K562 (cell line): ENCODE data around the gene DEDD2. TPM values are rescaled to one million over a fixed set of nuclear protein-coding genes. Genes with fewer than 3 reads are reported as not detected.
A peak's percentile ranks its signal among the peaks of the same experiment; 100 is the strongest.

Experiments used
- BRCA1 ChIP-seq, 2 experiments: fragments of 450-650 bp in 1 of 2; sonication (generic) in 1 of 2; formaldehyde crosslinking in 1 of 2; IDR thresholded peaks; 2 replicates each; pipeline versions ENCODE4 v1.5.0 to v1.6.1; 2017 to 2020; ENCODE audit warnings: mild to moderate bottlenecking in 1 of 2, missing genetic modification reagents in 1 of 2
- ELF4 ChIP-seq: fragments of 450-650 bp; formaldehyde crosslinking; IDR thresholded peaks from 2 replicates; pipeline ENCODE4 v1.4.0; 2022; ENCODE audit warnings: missing genetic modification characterization
- FOSL1 ChIP-seq: fragments of 200-800 bp; sonication (Bioruptor generic); conservative IDR thresholded peaks from 2 replicates; pipeline ENCODE4 v1.6.1; 2016; ENCODE audit warnings: missing genetic modification characterization, missing compliant biosample characterization
- NCOA1 ChIP-seq: fragments of 450-650 bp; IDR thresholded peaks from 2 replicates; pipeline ENCODE4 v1.6.1; 2016; ENCODE audit warnings: low read depth
- SUPT5H ChIP-seq: fragments of 450-650 bp; IDR thresholded peaks from 2 replicates; pipeline ENCODE4 v1.6.1; 2016
- WHSC1 ChIP-seq: IDR thresholded peaks from one replicate; pipeline ENCODE4 v1.6.1; 2012; ENCODE audit warnings: low read length, control low read depth, inconsistent platforms
- ZNF354B ChIP-seq: fragments of 250-450 bp; sonication (Bioruptor Pico); IDR thresholded peaks from 2 replicates; pipeline ENCODE4 v1.4.0; 2020
- polyA plus RNA-seq, 8 experiments: library from polyadenylated mRNA; depleted of rRNA in 4 of 8; stranded (reverse) in 5 of 8; unstranded in 3 of 8; fragments of >200 nt; fragmentation: Nextera tagmentation in 2 of 8; fragmentation: Illumina TruSeq in 1 of 8; extraction: Ambion mirVana in 2 of 8; extraction: Trizol in 1 of 8; gene quantifications; 2 replicates each; pipeline versions ENCODE4 v1.2.1 to v1.2.3, GENCODE V29; 2011 to 2014; ENCODE audit warnings: inconsistent platforms in 1 of 8, missing spikeins in 1 of 8
- total RNA-seq, 7 experiments: library from RNA; depleted of rRNA in 6 of 7; stranded (reverse); fragments of >200 nt in 6 of 7; fragmentation: Illumina TruSeq in 2 of 7; extraction: Trizol in 2 of 7; gene quantifications; 2 replicates each; pipeline versions ENCODE4 v1.2.1 to v1.2.3, GENCODE V29; 2011 to 2021; ENCODE audit warnings: low replicate concordance in 1 of 7
- TF ChIP-seq, protein P1 (sequence below): sonication (generic); formaldehyde crosslinking; IDR thresholded peaks from 2 replicates; pipeline ENCODE4 v1.8.0; 2023; ENCODE audit warnings: mild to moderate bottlenecking, missing genetic modification reagents
- TF ChIP-seq, protein P2 (sequence below): IDR thresholded peaks from 2 replicates; pipeline ENCODE4 v1.6.1; 2014; ENCODE audit warnings: antibody characterized with exemption
- TF ChIP-seq, protein P3 (sequence below): fragments of 250-450 bp; sonication (Bioruptor Pico); IDR thresholded peaks from 2 replicates; pipeline ENCODE4 v1.5.0; 2021
- TF ChIP-seq, protein P4 (sequence below), 2 experiments: fragments of 450-650 bp in 1 of 2; sonication (generic) in 1 of 2; formaldehyde crosslinking in 1 of 2; IDR thresholded peaks; 2 replicates each; pipeline versions ENCODE4 v1.7.1 to v1.9.0; 2016 to 2022; ENCODE audit warnings: inconsistent platforms in 1 of 2, mild to moderate bottlenecking in 1 of 2, missing genetic modification reagents in 1 of 2

DEDD2 gene
- total and polyA plus RNA-seq, 9 of the 15 experiments (the other 6 are each of a cell fraction or from before 2014, with no cell fraction given), result 4.3 to 43.0 (median 29.2) TPM

DNA sequence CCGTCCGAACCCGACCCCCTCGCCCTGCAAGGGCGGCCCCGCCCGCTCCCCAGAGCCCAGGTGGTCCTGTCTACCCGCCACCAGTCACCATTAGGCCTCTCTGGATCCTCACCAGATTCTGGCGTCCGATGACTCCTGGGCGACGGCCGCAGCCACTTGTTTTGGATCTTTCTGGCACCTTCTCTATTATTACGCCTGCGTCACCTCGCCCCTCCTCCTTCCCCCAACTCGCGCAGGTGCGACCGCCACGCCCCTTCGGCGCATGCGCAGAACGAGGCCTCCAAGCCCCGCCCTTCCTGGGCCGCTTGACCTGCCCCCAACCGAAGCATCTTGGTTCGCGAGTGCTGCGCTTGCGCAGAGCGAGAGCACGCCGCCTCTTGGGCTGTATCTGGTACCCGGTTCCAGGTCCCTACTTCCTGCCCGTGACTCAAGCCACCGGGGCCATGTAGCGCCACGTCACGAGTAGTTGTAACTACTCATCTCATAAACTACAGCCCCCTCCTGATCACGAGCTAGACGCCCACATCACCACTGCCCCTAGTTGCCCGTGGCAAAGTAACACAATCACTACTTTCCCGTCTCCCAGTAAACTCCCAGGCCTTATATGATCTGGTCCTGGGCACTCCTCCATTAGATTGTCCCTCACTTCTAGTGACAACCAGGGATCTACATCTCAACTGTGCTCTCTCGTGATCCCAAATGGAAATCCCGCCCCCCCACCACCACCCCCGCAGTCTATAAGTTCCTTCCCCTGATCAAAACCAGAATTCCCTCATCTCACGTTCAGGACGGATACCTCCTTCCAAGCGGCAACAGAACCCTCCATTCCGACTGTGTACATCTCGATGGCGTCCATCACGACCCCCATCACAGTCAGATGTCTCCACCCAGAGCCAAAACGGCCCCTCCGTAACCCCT is at the start of gene DEDD2 (continued):
- TF ChIP-seq WHSC1 (no peak), NCOA1 (no peak), BRCA1 (IDR thresholded peaks at IDR 0.05) (no peak), BRCA1 (CRISPR knock-in tag; IDR thresholded peaks at IDR 0.05) (no peak), FOSL1 (tag) (peak; percentile 76), ZNF354B (CRISPR knock-in tag) (no peak), ELF4 (CRISPR knock-in tag) (no peak), SUPT5H (peak; percentile 75)
- TF ChIP-seq, protein P1, sequence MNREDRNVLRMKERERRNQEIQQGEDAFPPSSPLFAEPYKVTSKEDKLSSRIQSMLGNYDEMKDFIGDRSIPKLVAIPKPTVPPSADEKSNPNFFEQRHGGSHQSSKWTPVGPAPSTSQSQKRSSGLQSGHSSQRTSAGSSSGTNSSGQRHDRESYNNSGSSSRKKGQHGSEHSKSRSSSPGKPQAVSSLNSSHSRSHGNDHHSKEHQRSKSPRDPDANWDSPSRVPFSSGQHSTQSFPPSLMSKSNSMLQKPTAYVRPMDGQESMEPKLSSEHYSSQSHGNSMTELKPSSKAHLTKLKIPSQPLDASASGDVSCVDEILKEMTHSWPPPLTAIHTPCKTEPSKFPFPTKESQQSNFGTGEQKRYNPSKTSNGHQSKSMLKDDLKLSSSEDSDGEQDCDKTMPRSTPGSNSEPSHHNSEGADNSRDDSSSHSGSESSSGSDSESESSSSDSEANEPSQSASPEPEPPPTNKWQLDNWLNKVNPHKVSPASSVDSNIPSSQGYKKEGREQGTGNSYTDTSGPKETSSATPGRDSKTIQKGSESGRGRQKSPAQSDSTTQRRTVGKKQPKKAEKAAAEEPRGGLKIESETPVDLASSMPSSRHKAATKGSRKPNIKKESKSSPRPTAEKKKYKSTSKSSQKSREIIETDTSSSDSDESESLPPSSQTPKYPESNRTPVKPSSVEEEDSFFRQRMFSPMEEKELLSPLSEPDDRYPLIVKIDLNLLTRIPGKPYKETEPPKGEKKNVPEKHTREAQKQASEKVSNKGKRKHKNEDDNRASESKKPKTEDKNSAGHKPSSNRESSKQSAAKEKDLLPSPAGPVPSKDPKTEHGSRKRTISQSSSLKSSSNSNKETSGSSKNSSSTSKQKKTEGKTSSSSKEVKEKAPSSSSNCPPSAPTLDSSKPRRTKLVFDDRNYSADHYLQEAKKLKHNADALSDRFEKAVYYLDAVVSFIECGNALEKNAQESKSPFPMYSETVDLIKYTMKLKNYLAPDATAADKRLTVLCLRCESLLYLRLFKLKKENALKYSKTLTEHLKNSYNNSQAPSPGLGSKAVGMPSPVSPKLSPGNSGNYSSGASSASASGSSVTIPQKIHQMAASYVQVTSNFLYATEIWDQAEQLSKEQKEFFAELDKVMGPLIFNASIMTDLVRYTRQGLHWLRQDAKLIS (CRISPR knock-in tag), result no peak
- TF ChIP-seq, protein P2, sequence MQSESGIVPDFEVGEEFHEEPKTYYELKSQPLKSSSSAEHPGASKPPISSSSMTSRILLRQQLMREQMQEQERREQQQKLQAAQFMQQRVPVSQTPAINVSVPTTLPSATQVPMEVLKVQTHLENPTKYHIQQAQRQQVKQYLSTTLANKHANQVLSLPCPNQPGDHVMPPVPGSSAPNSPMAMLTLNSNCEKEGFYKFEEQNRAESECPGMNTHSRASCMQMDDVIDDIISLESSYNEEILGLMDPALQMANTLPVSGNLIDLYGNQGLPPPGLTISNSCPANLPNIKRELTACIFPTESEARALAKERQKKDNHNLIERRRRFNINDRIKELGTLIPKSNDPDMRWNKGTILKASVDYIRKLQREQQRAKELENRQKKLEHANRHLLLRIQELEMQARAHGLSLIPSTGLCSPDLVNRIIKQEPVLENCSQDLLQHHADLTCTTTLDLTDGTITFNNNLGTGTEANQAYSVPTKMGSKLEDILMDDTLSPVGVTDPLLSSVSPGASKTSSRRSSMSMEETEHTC, result peak; percentile 83
- TF ChIP-seq, protein P3, sequence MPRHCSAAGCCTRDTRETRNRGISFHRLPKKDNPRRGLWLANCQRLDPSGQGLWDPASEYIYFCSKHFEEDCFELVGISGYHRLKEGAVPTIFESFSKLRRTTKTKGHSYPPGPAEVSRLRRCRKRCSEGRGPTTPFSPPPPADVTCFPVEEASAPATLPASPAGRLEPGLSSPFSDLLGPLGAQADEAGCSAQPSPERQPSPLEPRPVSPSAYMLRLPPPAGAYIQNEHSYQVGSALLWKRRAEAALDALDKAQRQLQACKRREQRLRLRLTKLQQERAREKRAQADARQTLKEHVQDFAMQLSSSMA, result no peak
- TF ChIP-seq, protein P4, sequence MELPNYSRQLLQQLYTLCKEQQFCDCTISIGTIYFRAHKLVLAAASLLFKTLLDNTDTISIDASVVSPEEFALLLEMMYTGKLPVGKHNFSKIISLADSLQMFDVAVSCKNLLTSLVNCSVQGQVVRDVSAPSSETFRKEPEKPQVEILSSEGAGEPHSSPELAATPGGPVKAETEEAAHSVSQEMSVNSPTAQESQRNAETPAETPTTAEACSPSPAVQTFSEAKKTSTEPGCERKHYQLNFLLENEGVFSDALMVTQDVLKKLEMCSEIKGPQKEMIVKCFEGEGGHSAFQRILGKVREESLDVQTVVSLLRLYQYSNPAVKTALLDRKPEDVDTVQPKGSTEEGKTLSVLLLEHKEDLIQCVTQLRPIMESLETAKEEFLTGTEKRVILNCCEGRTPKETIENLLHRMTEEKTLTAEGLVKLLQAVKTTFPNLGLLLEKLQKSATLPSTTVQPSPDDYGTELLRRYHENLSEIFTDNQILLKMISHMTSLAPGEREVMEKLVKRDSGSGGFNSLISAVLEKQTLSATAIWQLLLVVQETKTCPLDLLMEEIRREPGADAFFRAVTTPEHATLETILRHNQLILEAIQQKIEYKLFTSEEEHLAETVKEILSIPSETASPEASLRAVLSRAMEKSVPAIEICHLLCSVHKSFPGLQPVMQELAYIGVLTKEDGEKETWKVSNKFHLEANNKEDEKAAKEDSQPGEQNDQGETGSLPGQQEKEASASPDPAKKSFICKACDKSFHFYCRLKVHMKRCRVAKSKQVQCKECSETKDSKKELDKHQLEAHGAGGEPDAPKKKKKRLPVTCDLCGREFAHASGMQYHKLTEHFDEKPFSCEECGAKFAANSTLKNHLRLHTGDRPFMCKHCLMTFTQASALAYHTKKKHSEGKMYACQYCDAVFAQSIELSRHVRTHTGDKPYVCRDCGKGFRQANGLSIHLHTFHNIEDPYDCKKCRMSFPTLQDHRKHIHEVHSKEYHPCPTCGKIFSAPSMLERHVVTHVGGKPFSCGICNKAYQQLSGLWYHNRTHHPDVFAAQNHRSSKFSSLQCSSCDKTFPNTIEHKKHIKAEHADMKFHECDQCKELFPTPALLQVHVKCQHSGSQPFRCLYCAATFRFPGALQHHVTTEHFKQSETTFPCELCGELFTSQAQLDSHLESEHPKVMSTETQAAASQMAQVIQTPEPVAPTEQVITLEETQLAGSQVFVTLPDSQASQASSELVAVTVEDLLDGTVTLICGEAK (IDR thresholded peaks at IDR 0.05), result peak; percentile 29; the same call in 1 of the 2 replicates
- TF ChIP-seq, protein P4 (CRISPR knock-in tag; IDR thresholded peaks at IDR 0.05), result no peak
